HepG2 (cell line): ENCODE measurements around the gene ELMOD3.

Experiments used
- CENPX ChIP-seq: sonication (generic); formaldehyde crosslinking; IDR thresholded peaks from 2 replicates; pipeline ENCODE4 v1.9.0; 2021; ENCODE audit warnings: mild to moderate bottlenecking, missing genetic modification reagents, moderate library complexity
- JUN ChIP-seq: sonication (generic); formaldehyde crosslinking; IDR thresholded peaks from 2 replicates; pipeline ENCODE4 v1.4.0; 2020; ENCODE audit warnings: mild to moderate bottlenecking, missing genetic modification reagents
- ZNF24 ChIP-seq: fragments of 450-650 bp; IDR thresholded peaks from 2 replicates; pipeline ENCODE4 v1.6.1; 2017; ENCODE audit warnings: antibody characterized with exemption, mild to moderate bottlenecking
- TF ChIP-seq, protein P1 (sequence below): sonication (generic); formaldehyde crosslinking; IDR thresholded peaks from 2 replicates; pipeline ENCODE4 v1.5.0; 2020; ENCODE audit warnings: mild to moderate bottlenecking, missing genetic modification reagents, moderate library complexity
- TF ChIP-seq, protein P2 (sequence below): sonication (generic); formaldehyde crosslinking; IDR thresholded peaks from 2 replicates; pipeline ENCODE4 v1.4.0; 2020; ENCODE audit warnings: mild to moderate bottlenecking, missing genetic modification reagents

DNA sequence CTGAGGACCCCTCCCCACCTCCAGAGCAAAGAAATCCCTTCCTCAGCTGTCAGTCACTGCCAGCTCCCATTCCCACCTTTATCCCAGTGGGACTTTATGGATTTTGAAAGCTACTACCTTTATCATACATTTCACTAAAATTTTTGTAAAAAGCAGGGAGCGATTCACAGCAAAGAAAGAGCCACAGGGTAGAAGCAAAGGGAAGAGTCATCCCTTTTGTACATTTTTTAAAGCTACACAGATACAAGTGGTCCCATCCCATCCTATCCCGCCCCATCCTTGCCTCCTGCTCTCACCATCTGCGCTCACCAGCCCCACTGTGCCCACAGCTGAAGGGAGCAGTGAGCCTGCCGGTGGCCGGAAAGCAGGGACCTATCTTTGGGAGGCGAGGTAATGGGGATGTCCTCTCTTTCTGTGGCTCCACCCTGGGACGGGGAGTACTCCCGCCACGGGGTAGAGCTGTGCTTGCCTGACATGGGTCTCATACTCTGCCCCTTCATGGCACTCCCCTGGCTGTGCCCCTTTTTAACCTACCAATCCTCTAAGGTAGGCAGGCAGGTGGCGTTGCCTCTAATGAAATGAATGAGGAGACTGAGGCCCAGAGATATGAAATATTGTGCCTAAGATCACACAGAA, 77.1 kb downstream of the ELMOD3 start:
- TF ChIP-seq, protein P1, sequence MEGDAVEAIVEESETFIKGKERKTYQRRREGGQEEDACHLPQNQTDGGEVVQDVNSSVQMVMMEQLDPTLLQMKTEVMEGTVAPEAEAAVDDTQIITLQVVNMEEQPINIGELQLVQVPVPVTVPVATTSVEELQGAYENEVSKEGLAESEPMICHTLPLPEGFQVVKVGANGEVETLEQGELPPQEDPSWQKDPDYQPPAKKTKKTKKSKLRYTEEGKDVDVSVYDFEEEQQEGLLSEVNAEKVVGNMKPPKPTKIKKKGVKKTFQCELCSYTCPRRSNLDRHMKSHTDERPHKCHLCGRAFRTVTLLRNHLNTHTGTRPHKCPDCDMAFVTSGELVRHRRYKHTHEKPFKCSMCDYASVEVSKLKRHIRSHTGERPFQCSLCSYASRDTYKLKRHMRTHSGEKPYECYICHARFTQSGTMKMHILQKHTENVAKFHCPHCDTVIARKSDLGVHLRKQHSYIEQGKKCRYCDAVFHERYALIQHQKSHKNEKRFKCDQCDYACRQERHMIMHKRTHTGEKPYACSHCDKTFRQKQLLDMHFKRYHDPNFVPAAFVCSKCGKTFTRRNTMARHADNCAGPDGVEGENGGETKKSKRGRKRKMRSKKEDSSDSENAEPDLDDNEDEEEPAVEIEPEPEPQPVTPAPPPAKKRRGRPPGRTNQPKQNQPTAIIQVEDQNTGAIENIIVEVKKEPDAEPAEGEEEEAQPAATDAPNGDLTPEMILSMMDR: no peak
- TF ChIP-seq, protein P2, sequence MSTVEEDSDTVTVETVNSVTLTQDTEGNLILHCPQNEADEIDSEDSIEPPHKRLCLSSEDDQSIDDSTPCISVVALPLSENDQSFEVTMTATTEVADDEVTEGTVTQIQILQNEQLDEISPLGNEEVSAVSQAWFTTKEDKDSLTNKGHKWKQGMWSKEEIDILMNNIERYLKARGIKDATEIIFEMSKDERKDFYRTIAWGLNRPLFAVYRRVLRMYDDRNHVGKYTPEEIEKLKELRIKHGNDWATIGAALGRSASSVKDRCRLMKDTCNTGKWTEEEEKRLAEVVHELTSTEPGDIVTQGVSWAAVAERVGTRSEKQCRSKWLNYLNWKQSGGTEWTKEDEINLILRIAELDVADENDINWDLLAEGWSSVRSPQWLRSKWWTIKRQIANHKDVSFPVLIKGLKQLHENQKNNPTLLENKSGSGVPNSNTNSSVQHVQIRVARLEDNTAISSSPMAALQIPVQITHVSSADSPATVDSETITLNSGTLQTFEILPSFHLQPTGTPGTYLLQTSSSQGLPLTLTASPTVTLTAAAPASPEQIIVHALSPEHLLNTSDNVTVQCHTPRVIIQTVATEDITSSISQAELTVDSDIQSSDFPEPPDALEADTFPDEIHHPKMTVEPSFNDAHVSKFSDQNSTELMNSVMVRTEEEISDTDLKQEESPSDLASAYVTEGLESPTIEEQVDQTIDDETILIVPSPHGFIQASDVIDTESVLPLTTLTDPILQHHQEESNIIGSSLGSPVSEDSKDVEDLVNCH (CRISPR knock-in tag): no peak
- TF ChIP-seq ZNF24 (no peak), JUN (CRISPR knock-in tag) (no peak), CENPX (no peak)
